ENCODE measurements around the gene MED12L.
"Not testable (repeated sequence)": the region's sequence is repeated elsewhere in the genome, so short reads cannot be mapped to it uniquely, and the experiment has no call there.

MED12L gene

DNA sequence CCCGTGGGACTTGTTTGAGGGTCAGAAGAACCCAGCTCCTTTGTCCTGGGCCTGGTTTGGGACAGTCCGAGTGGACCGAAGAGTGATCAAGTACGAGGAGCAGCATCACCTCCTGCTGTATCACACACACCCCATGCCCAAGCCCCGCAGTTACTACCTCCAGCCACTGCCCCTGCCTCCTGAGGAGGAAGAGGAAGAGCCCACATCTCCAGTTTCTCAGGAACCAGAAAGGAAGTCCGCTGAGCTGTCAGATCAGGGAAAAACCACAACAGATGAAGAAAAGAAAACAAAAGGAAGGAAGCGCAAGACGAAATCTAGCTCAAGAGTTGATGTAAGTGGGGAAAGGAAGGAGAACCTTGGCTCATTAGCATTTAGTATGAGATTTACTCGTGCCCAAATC is 302.4 kb downstream of the MED12L start:
- DNase-seq, result no peak

- DNase-seq, result no peak
Measured at GRCh38 chr3:151391720-151392119, 306.3 kb downstream of the MED12L start.

- not testable (repeated sequence) for DNase-seq
Measured at GRCh38 chr3:151392191-151392590, 306.7 kb downstream of the MED12L start.

- DNase-seq, result no peak
Measured at GRCh38 chr3:151393146-151393830, 307.8 kb downstream of the MED12L start.

DNA sequence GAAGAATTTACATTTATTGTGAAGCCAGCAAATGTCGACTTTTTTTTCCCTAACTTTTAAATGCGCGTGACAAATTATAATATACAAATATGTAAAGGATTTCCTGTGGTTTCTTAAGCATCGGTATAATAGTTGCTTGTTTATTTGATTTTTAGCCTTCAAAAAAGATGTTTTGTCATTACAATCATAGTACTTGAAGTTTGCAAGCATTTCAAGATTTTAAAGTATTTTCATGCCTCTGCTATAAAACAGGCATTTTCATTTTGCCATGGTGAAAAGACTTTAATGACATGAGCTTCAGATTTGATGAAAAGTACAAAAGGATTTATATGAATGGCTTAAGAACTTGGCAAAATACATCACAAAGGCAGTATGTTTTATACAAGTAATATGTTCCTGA is 308.5 kb downstream of the MED12L start:
- no peak for DNase-seq

DNA sequence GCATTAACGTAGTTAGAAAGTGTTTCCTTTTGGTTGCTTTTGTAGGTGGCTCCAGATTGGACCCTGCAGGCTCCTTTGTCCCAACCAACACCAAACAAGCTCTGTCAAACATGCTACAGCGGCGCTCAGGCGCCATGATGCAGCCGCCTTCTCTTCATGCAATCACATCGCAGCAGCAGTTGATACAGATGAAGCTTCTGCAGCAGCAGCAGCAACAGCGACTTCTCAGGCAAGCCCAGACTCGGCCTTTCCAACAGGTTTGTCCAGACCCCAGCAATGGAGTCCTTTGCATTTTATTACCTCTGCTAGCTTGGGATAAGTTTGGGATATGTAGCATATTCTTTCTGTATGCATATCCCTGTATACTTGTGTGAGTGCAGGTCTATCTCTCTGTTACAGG is 309.1 kb downstream of the MED12L start:
- DNase-seq, result no peak

DNA sequence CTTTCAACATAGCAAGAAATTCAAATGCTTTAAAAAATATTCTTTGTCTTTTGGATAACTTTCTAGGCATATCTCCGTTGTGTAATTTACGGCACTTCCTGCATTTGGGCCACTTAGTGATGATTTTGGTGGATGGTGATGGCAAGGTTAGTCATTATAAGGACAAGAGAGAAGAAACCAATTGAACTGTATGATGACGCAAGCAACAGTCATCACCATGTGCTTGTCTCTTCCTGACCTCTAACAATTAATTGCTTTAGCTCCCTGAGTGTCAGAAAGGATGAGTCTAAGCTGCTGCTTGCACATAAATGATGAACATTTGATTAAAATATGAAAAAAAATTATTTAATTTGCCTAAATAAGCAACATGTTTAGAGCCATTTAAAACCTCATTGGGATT is 310.3 kb downstream of the MED12L start:
- no peak for DNase-seq

- DNase-seq, result no peak
Measured at GRCh38 chr3:151398895-151399294, 313.4 kb downstream of the MED12L start.

- no peak for DNase-seq
Measured at GRCh38 chr3:151400341-151400740, 314.9 kb downstream of the MED12L start.

DNA sequence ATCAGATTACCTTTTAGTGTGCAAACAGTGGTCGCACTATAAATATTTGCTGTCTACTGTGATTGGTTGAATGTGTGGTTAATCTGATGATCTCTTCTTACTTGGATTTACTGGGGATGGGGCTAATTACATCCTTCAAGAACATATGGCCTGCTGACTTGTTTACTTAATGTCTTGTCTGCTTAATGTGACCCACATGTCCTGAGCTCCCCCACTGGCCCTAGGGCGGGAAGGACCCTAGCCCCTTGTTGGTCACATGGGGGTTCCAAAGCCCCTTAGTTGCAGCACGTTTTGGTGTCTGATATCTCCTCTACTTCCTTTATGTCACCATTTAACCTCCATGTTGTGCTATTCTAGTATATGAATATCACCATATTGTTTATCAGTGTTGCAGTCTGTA is 316.9 kb downstream of the MED12L start:
- no peak for DNase-seq

DNA sequence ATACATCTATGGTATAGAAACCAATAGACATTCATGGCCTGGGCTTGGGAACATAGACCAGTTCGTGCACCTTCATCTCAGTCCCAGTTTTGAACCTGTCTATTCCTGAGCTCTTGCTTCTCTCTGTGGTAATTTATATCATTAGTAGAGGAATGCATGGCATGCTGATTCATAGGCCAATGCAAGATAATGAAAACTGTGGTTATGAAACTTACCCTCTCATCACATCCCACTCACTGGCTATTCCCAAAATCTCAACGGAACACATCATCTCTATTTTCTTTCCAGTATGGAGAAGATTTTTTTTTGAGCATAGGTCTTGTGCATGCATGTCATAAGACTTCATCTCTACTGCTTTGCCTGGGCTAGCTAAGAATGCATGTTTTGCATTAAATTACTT is 317.8 kb downstream of the MED12L start:
- DNase-seq, result no peak

GRCh38 chr3:151404316-151404715 is 318.9 kb downstream of the MED12L start:
- DNase-seq, result no peak

GRCh38 chr3:151407928-151408327 is 322.5 kb downstream of the MED12L start:
- no peak for DNase-seq

DNA sequence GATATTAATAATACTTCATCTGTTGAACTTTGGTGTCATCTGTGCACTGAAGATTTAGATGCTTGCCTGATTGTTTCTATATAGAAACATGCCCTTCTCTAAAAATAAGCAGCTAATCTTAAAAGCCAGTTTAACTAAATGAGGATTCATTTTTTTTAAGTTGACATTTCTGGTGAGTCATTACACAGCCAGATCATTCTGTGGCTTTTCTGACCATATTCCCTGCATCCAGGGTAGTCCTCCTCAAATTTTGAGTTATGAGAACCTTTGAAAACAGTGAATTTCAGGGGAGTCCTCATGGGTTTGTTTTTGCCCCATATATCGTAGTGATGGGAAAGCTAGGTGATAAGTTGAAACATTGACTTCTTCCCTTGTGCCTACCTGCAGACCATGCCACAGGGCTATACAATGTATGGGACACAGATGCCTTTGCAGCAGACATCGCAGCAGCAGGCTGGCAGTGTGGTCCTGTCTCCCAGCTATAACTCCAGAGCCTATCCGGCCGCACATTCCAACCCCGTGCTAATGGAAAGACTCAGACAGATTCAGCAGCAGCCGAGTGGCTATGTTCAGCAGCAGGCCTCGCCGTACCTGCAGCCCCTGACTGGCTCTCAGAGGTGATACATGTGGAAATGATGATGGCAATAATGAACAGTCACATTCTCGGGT is 325.6 kb downstream of the MED12L start:
- DNase-seq, result no peak

- DNase-seq, result no peak
Measured at GRCh38 chr3:151412989-151413388, 327.5 kb downstream of the MED12L start.

GRCh38 chr3:151415289-151415688 is 329.8 kb downstream of the MED12L start:
- DNase-seq, result no peak

DNA sequence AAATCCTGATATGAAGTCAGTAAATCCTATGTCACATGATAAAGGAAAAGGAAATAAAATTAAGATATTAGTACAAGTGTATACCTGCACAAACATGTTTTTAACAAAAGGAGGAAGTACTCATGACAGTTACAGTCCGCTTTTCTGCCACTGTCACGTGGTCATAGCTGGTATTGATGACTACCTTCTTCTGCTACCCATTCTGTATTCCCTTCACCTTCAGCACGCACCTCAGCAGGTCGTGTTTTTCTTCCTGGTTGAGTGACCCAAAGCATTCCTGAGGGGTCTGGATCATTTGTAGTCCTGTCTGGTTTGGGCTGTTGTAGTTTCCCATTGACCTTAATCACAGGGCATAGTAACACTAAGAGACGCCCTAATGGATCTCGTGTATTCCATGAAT is 334.3 kb downstream of the MED12L start:
- no peak for DNase-seq

DNA sequence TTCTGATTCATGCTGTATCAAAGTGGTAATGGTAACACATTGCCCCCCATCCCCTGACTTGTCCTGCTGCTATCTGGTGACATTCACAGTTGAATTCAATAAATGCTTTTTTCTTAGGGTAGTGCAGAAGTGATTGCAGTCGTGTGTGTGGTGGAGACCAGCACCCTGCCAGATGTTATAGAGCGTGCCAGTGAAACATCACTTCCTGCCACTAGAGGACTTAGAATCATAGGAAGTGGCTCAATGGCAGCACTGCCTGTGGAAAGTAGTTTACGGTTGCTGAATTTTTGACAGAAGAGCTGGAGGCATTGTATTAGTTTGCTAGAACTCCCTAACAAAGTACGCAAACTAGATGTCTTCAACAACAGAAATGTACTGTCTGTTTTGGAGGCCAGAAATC is 336.5 kb downstream of the MED12L start:
- DNase-seq, result no peak

- no peak for DNase-seq
Measured at GRCh38 chr3:151423091-151423490, 337.6 kb downstream of the MED12L start.

DNA sequence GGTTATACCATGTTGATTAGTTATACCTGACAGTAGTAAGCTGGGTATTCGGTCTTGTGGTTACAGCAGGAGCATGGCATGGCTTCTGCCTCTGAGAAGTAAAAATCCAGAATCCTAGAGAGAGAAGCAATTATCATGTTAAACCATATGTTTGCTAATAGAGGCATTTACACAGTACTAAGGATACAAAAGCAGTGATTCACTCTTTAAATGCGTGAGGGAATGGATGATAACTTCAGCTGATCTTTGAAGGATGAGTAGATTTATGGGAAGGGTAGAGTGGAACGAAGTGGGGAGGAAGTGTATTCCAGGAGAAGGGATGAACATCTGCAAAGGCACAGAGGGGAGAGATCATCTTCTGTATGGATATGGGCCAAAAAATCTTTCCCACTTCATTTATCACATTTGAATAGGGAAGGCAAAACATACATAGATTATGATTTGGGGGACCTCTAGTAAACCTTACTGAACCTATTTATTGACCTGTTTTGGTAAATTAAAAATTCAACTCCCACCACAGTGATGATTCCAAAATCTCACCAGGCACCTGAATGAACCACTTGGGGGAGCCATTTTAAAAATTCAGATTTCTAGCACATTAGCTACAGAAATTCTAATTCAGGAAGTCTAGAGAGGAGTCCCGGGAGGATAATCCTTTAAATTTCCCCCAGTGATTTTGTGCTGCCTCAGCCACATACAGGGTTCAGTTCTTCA is 340.3 kb downstream of the MED12L start:
- DNase-seq, result no peak

DNA sequence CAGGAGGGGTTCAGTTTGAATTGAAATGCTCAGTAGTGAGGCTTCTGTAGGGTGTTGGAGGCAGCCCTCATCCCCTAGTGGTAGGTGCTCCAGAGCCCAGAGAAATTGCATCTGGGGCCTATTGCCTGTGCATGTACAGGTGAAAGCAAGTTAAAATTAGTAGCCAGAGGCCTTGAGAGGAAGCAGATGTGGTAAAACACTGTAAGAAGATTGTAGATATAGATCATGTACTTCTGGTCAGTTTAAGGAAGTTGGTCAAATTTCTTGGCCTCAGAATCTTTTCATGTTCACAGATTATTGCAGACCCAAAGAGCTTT is 340.8 kb downstream of the MED12L start:
- DNase-seq, result no peak

DNA sequence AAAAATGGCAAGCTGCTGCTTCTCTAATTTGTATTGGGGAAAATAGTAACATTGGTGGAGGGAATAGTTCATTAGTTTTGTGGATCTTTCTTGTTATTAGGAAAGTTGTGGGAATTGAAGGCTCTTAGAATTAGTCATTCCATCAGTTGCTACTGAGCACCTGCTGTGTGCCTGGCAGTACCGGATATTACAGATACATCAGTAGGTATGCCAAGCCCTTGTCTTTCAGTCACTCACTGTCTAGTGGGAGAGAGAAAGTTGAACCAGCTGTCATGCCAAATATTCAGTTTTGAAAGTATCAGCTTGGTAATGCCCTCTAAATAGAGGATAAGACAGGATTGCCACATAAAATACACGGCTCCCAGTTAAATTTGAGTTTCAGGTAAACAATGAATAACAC is 342.9 kb downstream of the MED12L start:
- DNase-seq, result no peak

DNA sequence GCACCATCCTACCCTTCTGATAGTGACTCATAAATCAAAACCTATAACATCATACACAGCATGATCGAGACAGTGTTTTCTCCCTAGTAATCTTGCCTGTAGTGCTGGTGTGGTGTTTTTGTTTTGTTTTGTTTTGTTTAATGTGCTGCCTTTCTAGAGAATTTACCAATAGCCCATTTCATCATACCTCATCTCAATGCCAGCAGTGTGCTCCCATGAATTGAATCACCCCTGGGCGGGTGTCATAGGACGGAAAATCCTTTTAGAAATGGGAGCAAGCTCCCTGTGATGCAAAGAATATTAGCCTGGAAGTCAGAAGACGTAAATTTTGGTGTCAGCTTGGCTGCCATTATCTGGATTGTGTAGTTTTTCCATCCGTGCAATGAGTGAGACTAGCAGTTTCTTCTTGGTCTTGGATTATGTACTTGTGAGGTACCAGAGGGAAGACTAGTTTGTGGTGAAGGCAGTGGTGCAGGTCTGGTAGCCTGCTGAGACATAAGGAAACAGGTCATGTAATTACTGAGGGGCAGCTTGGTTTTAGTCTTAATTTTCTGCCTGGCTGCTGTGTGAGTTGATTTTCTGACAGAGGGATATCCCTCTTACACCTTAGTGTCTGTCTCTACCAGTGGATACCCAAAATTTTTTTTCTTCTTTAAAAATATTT is 345.5 kb downstream of the MED12L start:
- no peak for DNase-seq

GRCh38 chr3:151431940-151432339 is 346.5 kb downstream of the MED12L start:
- DNase-seq, result no peak
